Ishikawa (cell line): ENCODE data around the gene PP2D1.

Source experiments
- EGR1 ChIP-seq: IDR thresholded peaks from 2 replicates; pipeline ENCODE4 v1.6.1; 2012
- EP300 ChIP-seq: IDR thresholded peaks from 2 replicates; pipeline ENCODE4 v1.6.1; 2012; ENCODE audit warnings: borderline replicate concordance
- MAX ChIP-seq: IDR thresholded peaks from 2 replicates; pipeline ENCODE4 v1.6.1; 2012
- REST ChIP-seq: IDR thresholded peaks from 2 replicates; pipeline ENCODE4 v1.6.1; 2012; ENCODE audit warnings: low read depth, mild to moderate bottlenecking
- TAF1 ChIP-seq: IDR thresholded peaks from 2 replicates; pipeline ENCODE4 v1.6.1; 2012; ENCODE audit warnings: low read depth, mild to moderate bottlenecking
- TEAD4 ChIP-seq: IDR thresholded peaks from 2 replicates; pipeline ENCODE4 v1.6.1; 2012
- USF1 ChIP-seq: IDR thresholded peaks from 2 replicates; pipeline ENCODE4 v1.6.1; 2012
- YY1 ChIP-seq: IDR thresholded peaks from 2 replicates; pipeline ENCODE4 v1.6.1; 2012; ENCODE audit warnings: low read depth

GRCh38 chr3:20047976-20048883 is 36.2 kb upstream of the PP2D1 start:
- TF ChIP-seq TAF1 (no peak), MAX (no peak), REST (no peak), EGR1 (no peak), USF1 (no peak), EP300 (no peak), TEAD4 (no peak), YY1 (no peak)
